HS-5 (cell line): ENCODE results near the gene COQ5.
A peak's percentile ranks its signal among the peaks of the same experiment; 100 is the strongest.
"Not testable (repeated sequence)": the region's sequence is repeated elsewhere in the genome, so short reads cannot be mapped to it uniquely, and the experiment has no call there.

Source experiments
- DNase-seq: peaks from one replicate; pipeline ENCODE4 v3.0.0-alpha.2; 2012; ENCODE audit warnings: low read depth

The COQ5 gene

DNA sequence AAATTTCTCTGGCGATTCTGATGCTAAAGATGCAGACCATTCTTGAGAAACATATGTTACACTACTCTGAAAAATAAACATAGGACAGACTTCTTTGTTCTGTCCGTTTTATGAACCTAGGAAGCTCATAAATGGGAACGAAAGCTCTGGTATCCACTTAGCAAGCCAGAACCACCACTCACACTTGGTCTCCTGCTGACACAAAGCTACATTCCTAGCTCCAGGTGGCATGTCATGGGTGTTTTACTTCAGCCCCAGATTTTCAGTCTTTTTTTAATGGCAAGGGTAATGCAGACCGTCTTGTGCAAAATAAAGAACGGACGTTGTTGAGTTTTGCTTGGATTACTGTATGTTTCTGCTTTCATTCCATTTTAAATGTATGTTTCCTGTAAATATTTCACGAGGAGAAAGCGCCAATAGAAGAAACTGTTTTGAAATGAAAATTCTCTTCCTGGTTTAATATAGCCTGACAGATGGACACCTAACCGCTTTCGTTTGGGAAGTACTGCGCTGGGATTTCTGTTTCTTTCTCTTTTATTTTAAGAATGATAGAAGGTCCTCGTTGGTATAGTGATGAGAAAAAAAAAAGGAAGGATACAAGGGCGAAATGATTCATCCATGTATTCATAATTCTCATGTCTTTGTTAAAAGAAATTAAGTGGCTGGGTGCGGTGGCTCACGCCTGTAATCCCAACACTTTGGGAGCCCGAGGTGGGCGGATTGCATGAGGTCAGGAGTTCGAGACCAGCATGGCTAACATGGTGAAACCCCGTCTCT lies 871 bp upstream of the COQ5 start:
- DNase-seq, result no peak

DNA sequence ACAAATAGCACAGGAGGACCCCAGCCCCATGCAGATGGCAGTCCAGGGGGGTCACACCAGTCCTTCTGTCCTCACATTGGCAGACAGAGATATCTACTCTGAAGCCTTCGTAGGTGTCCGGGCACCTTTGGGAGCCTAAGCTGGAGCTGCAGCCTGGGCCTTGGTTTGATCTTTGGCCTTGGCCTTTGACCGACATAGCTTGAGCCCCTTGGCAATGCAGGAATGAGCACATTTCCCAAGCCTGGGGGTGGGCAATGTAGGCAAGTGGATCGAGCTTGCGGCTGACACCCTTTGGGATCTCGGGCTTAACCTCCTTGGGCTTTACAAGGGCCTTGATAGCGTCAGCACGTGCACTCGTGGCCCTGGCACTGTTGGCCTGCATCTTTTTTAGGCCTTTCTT lies 6.4 kb downstream of the COQ5 start:
- DNase-seq, result no peak

DNA sequence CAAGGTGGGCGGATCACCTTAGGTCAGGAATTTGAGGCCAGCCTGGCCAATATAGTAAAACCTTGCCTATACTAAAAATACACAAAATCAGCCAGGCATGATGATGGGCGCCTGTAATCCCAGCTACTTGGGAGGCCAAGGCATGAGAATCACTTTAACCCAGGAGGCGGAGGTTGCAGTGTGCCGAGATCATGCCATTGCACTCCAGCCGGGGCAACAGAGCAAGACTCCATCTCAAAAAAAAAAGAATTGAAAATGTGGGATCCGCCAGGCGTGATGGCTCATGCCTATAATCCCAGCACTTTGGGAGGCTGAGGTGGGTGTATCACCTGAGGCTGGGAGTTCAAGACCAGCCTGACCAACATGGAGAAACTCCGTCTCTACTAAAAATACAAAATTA lies 9.6 kb downstream of the COQ5 start:
- DNase-seq, result not testable (repeated sequence)

GRCh38 chr12:120515496-120515895 lies 13.5 kb downstream of the COQ5 start:
- no peak for DNase-seq

DNA sequence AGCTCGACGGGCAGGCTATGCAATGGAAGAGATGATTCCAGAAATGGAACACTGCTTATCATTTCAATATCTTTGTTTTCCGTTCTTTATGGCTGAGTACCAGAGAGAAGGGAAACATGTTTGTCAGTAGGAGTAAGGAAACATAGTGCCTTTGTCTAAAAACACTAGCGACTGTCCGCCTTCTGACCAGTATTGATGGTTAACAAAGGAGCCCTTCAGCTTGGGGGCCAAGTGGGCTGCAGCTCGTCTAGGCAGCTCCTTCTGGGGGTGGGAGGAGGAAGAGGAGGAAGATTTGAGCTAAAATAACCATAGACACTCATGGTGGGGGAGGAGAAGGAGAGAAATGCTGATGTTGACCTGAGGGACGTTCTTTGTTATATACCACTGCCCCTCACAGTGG lies 15.0 kb downstream of the COQ5 start:
- DNase-seq, result no peak

DNA sequence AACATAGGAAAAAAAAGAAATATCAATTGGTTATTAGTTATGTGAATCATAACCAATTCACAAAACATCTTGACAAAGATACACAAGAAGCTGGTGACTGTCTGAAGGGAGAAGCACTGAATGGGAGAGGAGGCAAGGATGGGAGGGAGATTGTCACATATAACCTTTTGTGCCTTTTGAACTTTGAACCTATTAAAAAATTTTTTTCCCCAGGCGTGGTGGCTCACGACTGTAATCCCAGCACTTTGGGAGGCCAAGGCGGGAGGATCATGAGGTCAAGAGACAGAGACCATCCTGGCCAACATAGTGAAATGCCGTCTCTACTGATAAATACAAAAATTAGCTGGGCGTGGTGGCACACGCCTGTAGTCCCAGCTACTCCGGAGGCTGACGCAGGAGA lies 20.4 kb downstream of the COQ5 start:
- DNase-seq, result no peak

GRCh38 chr12:120504587-120504986 lies 24.4 kb downstream of the COQ5 start:
- no peak for DNase-seq

DNA sequence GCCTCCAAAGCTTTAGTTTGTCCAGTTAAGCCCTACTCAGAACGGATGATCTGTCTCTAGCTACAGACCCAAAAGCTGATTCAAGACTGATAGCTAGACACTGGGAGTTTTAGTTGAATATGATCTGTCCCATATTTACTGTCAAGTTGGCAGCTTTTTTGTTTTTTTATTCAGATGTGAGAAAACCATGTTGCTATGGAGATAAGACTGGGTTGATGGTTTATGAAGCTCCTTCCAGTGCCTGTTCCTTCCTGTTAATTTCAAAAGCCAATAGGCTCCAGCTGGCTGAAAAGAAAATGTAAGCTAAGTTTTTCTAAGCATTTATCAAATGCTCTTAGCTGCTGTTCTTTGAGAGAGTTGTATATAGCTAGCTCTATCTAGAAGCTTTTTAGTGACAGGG lies 28.4 kb downstream of the COQ5 start:
- DNase-seq, result no peak

DNA sequence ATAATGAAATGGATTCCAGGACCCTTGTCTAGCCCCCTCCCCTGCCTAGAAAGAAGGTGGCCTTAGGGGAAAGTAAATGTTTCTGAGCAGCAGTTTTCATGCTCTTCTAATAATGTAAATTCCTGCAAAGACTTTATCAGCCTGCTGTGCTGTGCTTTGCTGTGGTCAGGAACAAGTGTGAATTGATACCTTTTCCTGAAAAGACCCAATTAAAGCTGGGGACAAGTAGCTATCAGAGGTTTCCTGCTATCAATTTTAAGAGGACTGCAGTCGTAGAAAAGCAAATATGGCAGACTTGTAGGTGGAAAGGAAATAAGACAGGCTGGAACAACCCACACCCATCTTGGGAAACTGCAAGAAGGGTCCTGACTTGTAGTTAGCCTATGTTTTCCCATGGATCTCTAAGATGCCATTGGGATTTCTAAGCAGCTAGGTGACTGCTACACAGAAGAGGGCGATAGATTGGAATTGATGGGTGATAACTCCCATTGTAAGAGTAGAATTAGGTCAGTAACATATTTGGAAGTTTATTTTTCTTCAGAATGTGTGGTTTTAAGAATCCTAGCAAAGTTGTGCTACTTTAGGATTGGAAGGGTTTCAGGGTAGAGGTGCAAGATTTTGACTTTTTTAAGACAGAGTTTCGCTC lies 30.0 kb downstream of the COQ5 start:
- no peak for DNase-seq

GRCh38 chr12:120497524-120498150 lies 31.3 kb downstream of the COQ5 start:
- no peak for DNase-seq

DNA sequence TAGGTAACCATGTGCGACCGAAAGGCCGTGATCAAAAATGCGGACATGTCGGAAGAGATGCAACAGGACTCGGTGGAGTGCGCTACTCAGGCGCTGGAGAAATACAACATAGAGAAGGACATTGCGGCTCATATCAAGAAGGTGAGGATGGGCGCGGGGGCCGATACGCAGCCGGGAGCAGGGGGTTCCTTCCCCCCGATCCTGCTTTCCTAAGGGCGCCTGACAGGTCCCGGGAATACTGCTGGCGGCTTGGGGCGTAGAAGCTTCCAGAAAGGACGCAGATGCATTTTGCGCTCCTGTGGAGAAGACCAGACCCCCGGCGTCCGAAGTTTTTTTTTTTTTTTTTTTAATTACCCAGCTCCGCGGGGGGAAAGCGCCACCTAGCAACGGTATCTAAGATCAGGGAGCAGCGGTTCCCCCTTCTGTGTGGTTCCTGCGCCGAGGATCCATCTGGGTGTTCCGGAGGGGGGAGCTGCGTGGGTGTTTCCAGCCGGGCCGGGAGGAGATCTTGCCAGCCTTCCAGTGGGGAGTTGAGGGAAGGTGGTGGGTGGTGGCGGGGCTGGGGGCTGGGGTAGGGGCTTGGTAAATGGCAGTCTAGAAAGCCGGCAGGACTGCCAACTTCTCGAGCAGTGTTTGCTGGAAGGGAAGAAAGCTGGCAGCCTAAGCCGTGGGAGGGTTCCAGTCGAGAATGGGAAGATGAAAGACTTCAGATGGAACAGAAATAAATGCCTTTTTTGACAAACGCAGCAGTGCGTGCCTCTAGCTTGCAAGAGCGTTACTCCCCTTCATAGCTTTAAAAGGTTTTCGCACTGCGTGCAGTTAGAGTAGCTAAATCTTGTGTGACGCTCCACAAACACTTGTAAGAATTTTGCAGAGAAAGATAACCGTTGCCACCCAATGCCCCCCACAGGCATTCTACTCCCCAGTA lies 32.3 kb downstream of the COQ5 start:
- no peak for DNase-seq

GRCh38 chr12:120495731-120496412 lies 33.1 kb downstream of the COQ5 start, which contains the start of gene DYNLL1:
Gene DYNLL1, plus strand, starts transcription at chr12:120496113. Its CDS starts 309 bp downstream, at chr12:120496422.
- DNase-seq, result peak; percentile 93

- DNase-seq, result no peak
Measured at GRCh38 chr12:120495186-120495730, 33.7 kb downstream of the COQ5 start.

- DNase-seq, result no peak
Measured at GRCh38 chr12:120490833-120491512, 38.0 kb downstream of the COQ5 start.

DNA sequence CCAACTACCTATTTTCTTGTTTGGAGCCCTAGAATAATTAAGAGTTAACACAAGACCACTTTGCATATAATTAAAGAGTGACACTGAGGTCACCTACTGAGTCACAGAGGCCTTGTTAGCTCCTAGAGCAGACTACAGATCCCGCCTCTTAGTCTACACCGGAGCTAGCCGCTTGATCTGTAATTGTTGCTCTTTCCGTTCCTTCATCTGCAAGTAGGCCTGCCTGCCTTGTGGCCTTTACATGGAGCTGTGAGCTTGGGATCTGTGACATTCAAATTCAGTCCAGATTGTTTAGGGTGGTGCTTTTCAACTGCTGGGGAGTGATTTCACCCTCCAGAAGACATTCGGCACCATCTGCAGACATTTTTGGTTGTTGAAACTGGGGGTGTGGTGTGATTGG lies 38.6 kb downstream of the COQ5 start:
- DNase-seq, result no peak

- no peak for DNase-seq
Measured at GRCh38 chr12:120489018-120489417, 39.9 kb downstream of the COQ5 start.

GRCh38 chr12:120488057-120488640 lies 40.8 kb downstream of the COQ5 start:
- DNase-seq, result no peak

GRCh38 chr12:120487552-120487951 lies 41.4 kb downstream of the COQ5 start:
- not testable (repeated sequence) for DNase-seq

- no peak for DNase-seq
Measured at GRCh38 chr12:120485961-120486881, 42.7 kb downstream of the COQ5 start.
